Calu3 (cell line): ENCODE measurements around the gene ABCA7. TPM values are rescaled to one million over a fixed set of nuclear protein-coding genes. Genes with fewer than 3 reads are reported as not detected.

Experiments
- BruUV-seq: library from RNA; stranded (reverse); fragments of 400-500 nt; replicated peaks from 2 replicates; lab custom pipeline; 2021; lab: Mats Ljungman, UMichigan
- CTCF ChIA-PET: fragments of 300-600 bp; sonication (Branson Sonifier 250); formaldehyde crosslinking; loops from one replicate; lab custom pipeline; 2022; ENCODE audit warnings: antibody characterized with exemption; lab: Charles Lee
- DNase-seq: peaks from one replicate; pipeline ENCODE4 v3.0.0; 2022
- H3K27ac Mint-ChIP-seq: one replicate; pipeline ENCODE4 v1.8.0; 2022; ENCODE audit warnings: mixed read lengths; ENCODE audit not compliant: unreplicated experiment
- H3K27me3 Mint-ChIP-seq: one replicate; pipeline ENCODE4 v1.8.0; 2022; ENCODE audit warnings: mixed read lengths; ENCODE audit not compliant: unreplicated experiment
- H3K36me3 Mint-ChIP-seq: one replicate; pipeline ENCODE4 v1.8.0; 2022; ENCODE audit warnings: mild to moderate bottlenecking, moderate library complexity, mixed read lengths; ENCODE audit not compliant: insufficient read depth, unreplicated experiment
- H3K4me1 Mint-ChIP-seq: one replicate; pipeline ENCODE4 v1.8.0; 2022; ENCODE audit warnings: mild to moderate bottlenecking, low read depth, mixed read lengths; ENCODE audit not compliant: unreplicated experiment
- H3K4me3 Mint-ChIP-seq: one replicate; pipeline ENCODE4 v1.8.0; 2022; ENCODE audit warnings: mild to moderate bottlenecking, low read depth, moderate library complexity, mixed read lengths; ENCODE audit not compliant: unreplicated experiment
- H3K9me3 Mint-ChIP-seq: one replicate; pipeline ENCODE4 v1.8.0; 2022; ENCODE audit warnings: low read depth, mixed read lengths; ENCODE audit not compliant: unreplicated experiment
- CTCF ChIP-seq: fragments of 200-600 bp; IDR thresholded peaks from one replicate; pipeline ENCODE4 v1.8.0; 2022; ENCODE audit warnings: antibody characterized with exemption; ENCODE audit not compliant: unreplicated experiment
- intact Hi-C: fragments of 100-400 bp; cut with micrococcal nuclease; formaldehyde crosslinking; loops from one replicate; pipeline ENCODE4 v1.10.0; 2022; ENCODE audit not compliant: unreplicated experiment
- total RNA-seq: library from RNA; stranded (reverse); gene quantifications from 2 replicates; pipeline ENCODE4 v1.2.3, GENCODE V29; 2022

Gene ABCA7
- total RNA-seq, 1 experiment from 2014 or later, result 22.7 TPM

GRCh38 chr19:1002600-1002999 is 37.3 kb upstream of the ABCA7 start:
- Mint-ChIP-seq H3K27me3 (peaks cover 61% of the 10 kb centered on the region), H3K36me3 (peaks cover 30% of the 10 kb centered on the region), H3K4me1 (no peaks in the 10 kb centered on the region), H3K27ac (no peak overlapping the region), H3K9me3 (no peaks in the 10 kb centered on the region), H3K4me3 (no peak overlapping the region)
- CTCF ChIA-PET, result no interaction called here
- no TSS peak for BruUV-seq
- intact Hi-C loops, result no loop called here
- DNase-seq, result no peak
- no peak for TF ChIP-seq CTCF

DNA sequence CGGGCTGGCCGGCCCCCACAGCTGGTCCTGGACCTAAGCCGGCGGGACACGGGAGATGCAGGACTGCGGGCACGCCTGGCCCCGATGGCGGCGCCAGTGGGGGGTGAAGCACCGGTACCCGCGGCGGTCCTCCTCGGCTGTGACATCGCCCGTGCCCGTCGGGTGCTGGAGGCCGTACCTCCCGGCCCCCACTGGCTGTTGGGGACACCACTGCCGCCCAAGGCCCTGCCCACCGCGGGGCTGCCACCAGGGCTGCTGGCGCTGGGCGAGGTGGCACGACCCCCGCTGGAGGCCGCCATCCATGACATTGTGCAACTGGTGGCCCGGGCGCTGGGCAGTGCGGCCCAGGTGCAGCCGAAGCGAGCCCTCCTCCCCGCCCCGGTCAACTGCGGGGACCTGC is 36.6 kb upstream of the ABCA7 start:
- H3K9me3 Mint-ChIP-seq, result no peaks in the 10 kb centered on the region
- CTCF ChIA-PET, result interaction anchor here (0.6 kb wide), 1 partner anchor 192 kb away, joined by 4 read pairs; no protein-coding TSS in a partner anchor
- no peak overlapping the region for H3K4me3 Mint-ChIP-seq
- no peak overlapping the region for H3K27ac Mint-ChIP-seq
- peaks cover 54% of the 10 kb centered on the region for H3K27me3 Mint-ChIP-seq
- no TSS peak for BruUV-seq
- no peak for TF ChIP-seq CTCF
- no peak for DNase-seq
- H3K4me1 Mint-ChIP-seq, result no peaks in the 10 kb centered on the region
- intact Hi-C loops, result no loop called here
- H3K36me3 Mint-ChIP-seq, result peaks cover 30% of the 10 kb centered on the region

DNA sequence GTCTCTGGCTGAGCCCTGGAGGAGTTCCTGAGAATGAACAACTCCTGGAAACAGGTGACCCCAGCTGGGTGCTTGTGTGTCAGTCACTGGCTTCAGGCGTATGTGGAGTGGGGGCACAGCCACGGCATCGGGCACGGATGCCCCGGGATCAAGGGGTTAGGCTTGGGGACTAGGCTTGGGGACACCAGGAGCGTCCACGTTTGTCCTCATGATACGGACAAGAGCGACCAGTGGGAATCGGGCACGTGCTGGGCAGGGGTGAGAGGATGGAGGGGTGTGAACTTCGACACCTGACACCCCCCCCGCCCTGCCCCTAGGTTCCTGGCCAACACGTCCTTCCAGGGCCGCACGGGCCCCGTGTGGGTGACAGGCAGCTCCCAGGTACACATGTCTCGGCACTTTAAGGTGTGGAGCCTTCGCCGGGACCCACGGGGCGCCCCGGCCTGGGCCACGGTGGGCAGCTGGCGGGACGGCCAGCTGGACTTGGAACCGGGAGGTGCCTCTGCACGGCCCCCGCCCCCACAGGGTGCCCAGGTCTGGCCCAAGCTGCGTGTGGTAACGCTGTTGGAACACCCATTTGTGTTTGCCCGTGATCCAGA is 35.6 kb upstream of the ABCA7 start:
- Mint-ChIP-seq H3K27ac (peak overlapping the region; percentile 47), H3K36me3 (peaks cover 26% of the 10 kb centered on the region), H3K27me3 (peaks cover 44% of the 10 kb centered on the region), H3K4me1 (no peaks in the 10 kb centered on the region), H3K4me3 (no peak overlapping the region), H3K9me3 (no peaks in the 10 kb centered on the region)
- BruUV-seq, result no TSS peak
- CTCF ChIA-PET, result interaction anchor here (0.6 kb wide), 1 partner anchor 191 kb away, joined by 4 read pairs; no protein-coding TSS in a partner anchor
- no peak for TF ChIP-seq CTCF
- no peak for DNase-seq
- intact Hi-C loops, result no loop called here

DNA sequence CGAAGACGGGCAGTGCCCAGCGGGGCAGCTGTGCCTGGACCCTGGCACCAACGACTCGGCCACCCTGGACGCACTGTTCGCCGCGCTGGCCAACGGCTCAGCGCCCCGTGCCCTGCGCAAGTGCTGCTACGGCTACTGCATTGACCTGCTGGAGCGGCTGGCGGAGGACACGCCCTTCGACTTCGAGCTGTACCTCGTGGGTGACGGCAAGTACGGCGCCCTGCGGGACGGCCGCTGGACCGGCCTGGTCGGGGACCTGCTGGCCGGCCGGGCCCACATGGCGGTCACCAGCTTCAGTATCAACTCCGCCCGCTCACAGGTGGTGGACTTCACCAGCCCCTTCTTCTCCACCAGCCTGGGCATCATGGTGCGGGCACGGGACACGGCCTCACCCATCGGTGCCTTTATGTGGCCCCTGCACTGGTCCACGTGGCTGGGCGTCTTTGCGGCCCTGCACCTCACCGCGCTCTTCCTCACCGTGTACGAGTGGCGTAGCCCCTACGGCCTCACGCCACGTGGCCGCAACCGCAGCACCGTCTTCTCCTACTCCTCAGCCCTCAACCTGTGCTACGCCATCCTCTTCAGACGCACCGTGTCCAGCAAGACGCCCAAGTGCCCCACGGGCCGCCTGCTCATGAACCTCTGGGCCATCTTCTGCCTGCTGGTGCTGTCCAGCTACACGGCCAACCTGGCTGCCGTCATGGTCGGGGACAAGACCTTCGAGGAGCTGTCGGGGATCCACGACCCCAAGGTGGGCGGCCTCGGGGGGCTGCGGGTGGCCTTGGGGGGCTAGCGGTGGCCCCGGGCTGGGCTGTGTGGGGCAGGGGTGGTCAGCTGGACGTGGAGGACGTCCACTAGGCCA is 34.9 kb upstream of the ABCA7 start:
- Mint-ChIP-seq H3K27ac (peak overlapping the region; percentile 41), H3K4me3 (no peak overlapping the region), H3K27me3 (peaks cover 38% of the 10 kb centered on the region), H3K4me1 (no peaks in the 10 kb centered on the region), H3K9me3 (no peaks in the 10 kb centered on the region), H3K36me3 (peaks cover 31% of the 10 kb centered on the region)
- CTCF ChIA-PET, result no interaction called here
- TF ChIP-seq CTCF, result no peak
- intact Hi-C loops, result no loop called here
- no TSS peak for BruUV-seq
- no peak for DNase-seq
